ENCODE data around the gene AFF3.

The AFF3 gene

GRCh38 chr2:100002059-100002458 lies 140.3 kb downstream of the AFF3 start:
- DNase-seq = no peak

- no peak for DNase-seq
Observed at GRCh38 chr2:100000915-100001707, 141.3 kb downstream of the AFF3 start.

- DNase-seq = no peak
Observed at GRCh38 chr2:99998651-99999320, 143.6 kb downstream of the AFF3 start.

- no peak for DNase-seq
Observed at GRCh38 chr2:99989905-99990304, 152.5 kb downstream of the AFF3 start.

GRCh38 chr2:99988599-99988998 lies 153.8 kb downstream of the AFF3 start:
- DNase-seq = peak; percentile 53

- DNase-seq = no peak
Observed at GRCh38 chr2:99987160-99987559, 155.2 kb downstream of the AFF3 start.

- no peak for DNase-seq
Observed at GRCh38 chr2:99984799-99985515, 157.4 kb downstream of the AFF3 start.

GRCh38 chr2:99982744-99983143 lies 159.6 kb downstream of the AFF3 start:
- no peak for DNase-seq

GRCh38 chr2:99981840-99982239 lies 160.6 kb downstream of the AFF3 start:
- DNase-seq = no peak

GRCh38 chr2:99980176-99980575 lies 162.2 kb downstream of the AFF3 start:
- DNase-seq = no peak

GRCh38 chr2:99977966-99978365 lies 164.4 kb downstream of the AFF3 start:
- no peak for DNase-seq

- DNase-seq = no peak
Observed at GRCh38 chr2:99975386-99975785, 167.0 kb downstream of the AFF3 start.

GRCh38 chr2:99974682-99975375 lies 167.6 kb downstream of the AFF3 start:
- DNase-seq = no peak

GRCh38 chr2:99974275-99974674 lies 168.1 kb downstream of the AFF3 start:
- no peak for DNase-seq

- DNase-seq = no peak
Observed at GRCh38 chr2:99971326-99971900, 171.0 kb downstream of the AFF3 start.

GRCh38 chr2:99970292-99970868 lies 172.0 kb downstream of the AFF3 start:
- no peak for DNase-seq

GRCh38 chr2:99961196-99961913 lies 181.0 kb downstream of the AFF3 start:
- no peak for DNase-seq

- no peak for DNase-seq
Observed at GRCh38 chr2:99960790-99961189, 181.6 kb downstream of the AFF3 start.

GRCh38 chr2:99960291-99960690 lies 182.1 kb downstream of the AFF3 start:
- DNase-seq = no peak

- DNase-seq = no peak
Observed at GRCh38 chr2:99959261-99960014, 183.0 kb downstream of the AFF3 start.

Measured in NCI-H1105 treated with DMSO at 0.1 percent for 48 hours (cell line).